IMR-90 (cell line): ENCODE data around the gene WFDC6. TPM values are rescaled to one million over a fixed set of nuclear protein-coding genes. Genes with fewer than 3 reads are reported as not detected.

ENCODE experiments used
- ATAC-seq: fragments of 200-7000 bp; cut with Tn5 transposase; 2 replicates; pipeline ENCODE4 v1.9.1; 2020; ENCODE audit warnings: low read depth, mild to moderate bottlenecking, moderate library complexity
- BruUV-seq: library from RNA; stranded (reverse); fragments of 400-500 nt; replicated peaks from 2 replicates; lab custom pipeline; 2021; lab: Mats Ljungman, UMichigan
- CTCF ChIA-PET: fragments of 300-600 bp; formaldehyde crosslinking; extraction: SDS; loops from one replicate; lab custom pipeline; 2021; ENCODE audit warnings: antibody characterized with exemption; lab: Yijun Ruan, JAX
- POLR2A ChIA-PET: fragments of 300-600 bp; sonication (Branson Sonifier 250); formaldehyde crosslinking; loops from one replicate; lab custom pipeline; 2022; ENCODE audit warnings: antibody characterized with exemption; ENCODE audit not compliant: unreplicated experiment; lab: Charles Lee
- DNase-seq: peaks from one replicate; pipeline ENCODE4 v3.0.0; 2013
- H2AFZ ChIP-seq: replicated peaks from 2 replicates; pipeline ENCODE3; 2013; ENCODE audit warnings: low read length, mild to moderate bottlenecking; ENCODE audit not compliant: poor library complexity
- H2AK5ac ChIP-seq: 2 replicates; pipeline ENCODE4 v1.6.1; 2013; ENCODE audit warnings: low read depth, low read length, inconsistent platforms
- H2AK9ac ChIP-seq: replicated peaks from 2 replicates; pipeline ENCODE3; 2013; ENCODE audit warnings: mild to moderate bottlenecking, low read depth, low read length, moderate library complexity; ENCODE audit not compliant: poor library complexity
- H2BK120ac ChIP-seq: 2 replicates; pipeline ENCODE4 v1.6.1; 2013; ENCODE audit warnings: low read depth, low read length, inconsistent platforms
- H2BK15ac ChIP-seq: 3 replicates; pipeline ENCODE4 v1.6.1; 2013; ENCODE audit warnings: low read depth, low read length, inconsistent platforms
- H2BK20ac ChIP-seq: 2 replicates; pipeline ENCODE4 v1.6.1; 2013; ENCODE audit warnings: low read depth, mild to moderate bottlenecking, inconsistent platforms, low read length, moderate library complexity
- H2BK5ac ChIP-seq: 2 replicates; pipeline ENCODE4 v1.6.1; 2013; ENCODE audit warnings: mild to moderate bottlenecking, low read depth, low read length, inconsistent platforms; ENCODE audit not compliant: poor library complexity, severe bottlenecking
- H3K14ac ChIP-seq: replicated peaks from 2 replicates; pipeline ENCODE4 v1.6.1; 2013; ENCODE audit warnings: low read depth, low read length, inconsistent platforms
- H3K18ac ChIP-seq: 2 replicates; pipeline ENCODE4 v1.6.1; 2013; ENCODE audit warnings: low read depth, low read length, control low read depth
- H3K23ac ChIP-seq: 2 replicates; pipeline ENCODE4 v1.6.1; 2013; ENCODE audit warnings: low read depth, low read length, inconsistent platforms
- H3K27ac ChIP-seq: 2 replicates; pipeline ENCODE4 v1.5.1; 2013; ENCODE audit warnings: mild to moderate bottlenecking, control low read depth, low read length; ENCODE audit not compliant: insufficient read depth
- H3K27me3 ChIP-seq: 2 replicates; pipeline ENCODE4 v1.6.1; 2013; ENCODE audit warnings: low read length; ENCODE audit not compliant: control insufficient read depth, insufficient read depth
- H3K36me3 ChIP-seq: 2 replicates; pipeline ENCODE4 v1.6.1; 2013; ENCODE audit warnings: low read length, mixed read lengths; ENCODE audit not compliant: control insufficient read depth, insufficient read depth
- H3K4ac ChIP-seq: 2 replicates; pipeline ENCODE4 v1.6.1; 2013; ENCODE audit warnings: low read depth, low read length, inconsistent platforms
- H3K4me1 ChIP-seq: 2 replicates; pipeline ENCODE4 v1.6.1; 2013; ENCODE audit warnings: low read length, mixed read lengths; ENCODE audit not compliant: control insufficient read depth, insufficient read depth
- H3K4me2 ChIP-seq: 2 replicates; pipeline ENCODE4 v1.6.1; 2013; ENCODE audit warnings: low read depth, mild to moderate bottlenecking, control low read depth, low read length, moderate library complexity
- H3K4me3 ChIP-seq: 2 replicates; pipeline ENCODE4 v1.5.1; 2013; ENCODE audit warnings: low read depth, mild to moderate bottlenecking, control low read depth, low read length, moderate library complexity; ENCODE audit not compliant: insufficient read depth
- H3K56ac ChIP-seq: 2 replicates; pipeline ENCODE4 v1.6.1; 2013; ENCODE audit warnings: low read length, inconsistent platforms; ENCODE audit not compliant: insufficient read depth; ENCODE audit errors: extremely low read depth
- H3K79me1 ChIP-seq, 2 experiments: 2 replicates each; pipeline ENCODE4 v1.6.1; 2013; ENCODE audit warnings: low read length in 2 of 2, inconsistent platforms in 1 of 2, low read depth in 1 of 2
- H3K9ac ChIP-seq: 2 replicates; pipeline ENCODE4 v1.6.1; 2013; ENCODE audit warnings: low read depth, low read length, control low read depth
- H3K9me1 ChIP-seq: 2 replicates; pipeline ENCODE4 v1.6.1; 2013; ENCODE audit warnings: low read length, inconsistent platforms; ENCODE audit not compliant: insufficient read depth
- H3K9me3 ChIP-seq: 2 replicates; pipeline ENCODE4 v1.6.1; 2013; ENCODE audit warnings: low read length; ENCODE audit not compliant: control insufficient read depth, insufficient read depth
- H4K20me1 ChIP-seq: 2 replicates; pipeline ENCODE4 v1.6.1; 2013; ENCODE audit warnings: low read length, inconsistent platforms; ENCODE audit not compliant: insufficient read depth
- H4K5ac ChIP-seq: 2 replicates; pipeline ENCODE4 v1.6.1; 2013; ENCODE audit warnings: mild to moderate bottlenecking, low read depth, low read length, control low read depth
- H4K8ac ChIP-seq, 2 experiments: 2 replicates each; pipeline ENCODE4 v1.6.1; 2013; ENCODE audit warnings: low read depth in 2 of 2, low read length in 2 of 2, control low read depth in 1 of 2, inconsistent platforms in 1 of 2
- H4K91ac ChIP-seq: 2 replicates; pipeline ENCODE4 v1.6.1; 2013; ENCODE audit warnings: low read depth, low read length, inconsistent platforms; ENCODE audit not compliant: insufficient read depth
- BHLHE40 ChIP-seq: fragments of 150-350 bp; IDR thresholded peaks from 2 replicates; pipeline ENCODE4 v1.6.1; 2016; ENCODE audit warnings: mild to moderate bottlenecking, low read depth, low read length
- CEBPB ChIP-seq: IDR thresholded peaks from 2 replicates; pipeline ENCODE4 v1.6.1; 2012; ENCODE audit warnings: low read depth, low read length, improper control_type of control experiment
- CHD1 ChIP-seq: IDR thresholded peaks from 2 replicates; pipeline ENCODE4 v1.6.1; 2012; ENCODE audit warnings: low read depth, low read length, improper control_type of control experiment
- CTCF ChIP-seq: conservative IDR thresholded peaks from 2 replicates; pipeline ENCODE4 v1.5.1; 2012; ENCODE audit warnings: mild to moderate bottlenecking, low read depth, low read length, improper control_type of control experiment
- MAFK ChIP-seq: IDR thresholded peaks from 2 replicates; pipeline ENCODE4 v1.6.1; 2012; ENCODE audit warnings: low read depth, low read length, improper control_type of control experiment
- MAZ ChIP-seq: IDR thresholded peaks from 2 replicates; pipeline ENCODE4 v1.6.1; 2012; ENCODE audit warnings: low read depth, mild to moderate bottlenecking, low read length, improper control_type of control experiment, moderate library complexity, borderline replicate concordance
- MXI1 ChIP-seq: IDR thresholded peaks from 2 replicates; pipeline ENCODE4 v1.6.1; 2012; ENCODE audit warnings: low read depth, mild to moderate bottlenecking, low read length, moderate library complexity, borderline replicate concordance
- NFE2L2 ChIP-seq: fragments of 150-350 bp; IDR thresholded peaks from 2 replicates; pipeline ENCODE4 v1.6.1; 2016; ENCODE audit warnings: low read depth, mild to moderate bottlenecking, low read length
- POLR2A ChIP-seq: IDR thresholded peaks from 2 replicates; pipeline ENCODE4 v1.6.1; 2012; ENCODE audit warnings: mild to moderate bottlenecking, low read depth, low read length
- RFX5 ChIP-seq: IDR thresholded peaks from 2 replicates; pipeline ENCODE4 v1.8.0; 2012; ENCODE audit warnings: low read depth, mild to moderate bottlenecking, low read length, moderate library complexity
- WGBS, 2 experiments: methylation state at CpG; one replicate each; pipeline versions ENCODE4 v1.1.5 to v1.1.7; 2013; ENCODE audit warnings: missing lambda C conversion rate in 2 of 2; ENCODE audit not compliant: insufficient read length in 1 of 2; ENCODE audit errors: extremely low coverage in 2 of 2; 5-methylcytosine and 5-hydroxymethylcytosine counted together
- dilution Hi-C: fragments of 300-500 bp; cut with HindIII; formaldehyde crosslinking; loops from one replicate; pipeline ENCODE4 v1.14.3; 2018; ENCODE audit warnings: low sequenced_read_pairs; ENCODE audit not compliant: unreplicated experiment
- in situ Hi-C: fragments of 300-500 bp; cut with MboI; formaldehyde crosslinking; loops from 3 replicates; pipeline ENCODE4 v1.14.3; 2019; ENCODE audit warnings: low sequenced_read_pairs, inconsistent platforms, mixed read lengths
- intact Hi-C: fragments of 100-400 bp; cut with micrococcal nuclease; formaldehyde crosslinking; loops from 2 replicates; pipeline ENCODE4 v1.10.0; 2022
- polyA plus RNA-seq, 3 experiments: library from polyadenylated mRNA; depleted of rRNA; stranded (reverse); fragments of >200 nt; gene quantifications; 2 replicates each; pipeline ENCODE4 v1.2.3, GENCODE V29; 2012; ENCODE audit warnings: low replicate concordance in 1 of 3
- total RNA-seq: library from RNA; depleted of rRNA; stranded (reverse); fragments of >200 nt; gene quantifications from 2 replicates; pipeline ENCODE4 v1.2.3, GENCODE V29; 2012

Gene WFDC6
- total and polyA plus RNA-seq, 2 of the 4 experiments (the other 2 are of a cell fraction): not detected

GRCh38 chr20:45518282-45518681 lies 21.0 kb downstream of the WFDC6 start:
- Histone ChIP-seq H3K27me3 (no peaks in the 10 kb centered on the region), H3K27ac (no peak overlapping the region), H2AK5ac (no peak overlapping the region), H3K4ac (no peak overlapping the region), H3K36me3 (no peaks in the 10 kb centered on the region), H3K4me1 (no peaks in the 10 kb centered on the region), H3K23ac (no peak overlapping the region), H4K5ac (no peak overlapping the region), H2BK5ac (no peak overlapping the region), H3K9me3 (no peaks in the 10 kb centered on the region), H3K18ac (no peak overlapping the region), H3K9ac (no peak overlapping the region), H3K14ac (no peak overlapping the region), H3K4me2 (no peak overlapping the region), H3K9me1 (no peaks in the 10 kb centered on the region), H2BK20ac (no peak overlapping the region), H2AK9ac (no peak overlapping the region), H3K4me3 (no peak overlapping the region), H4K91ac (no peak overlapping the region), H2AFZ (no peak overlapping the region), H3K79me1 (no peaks in the 10 kb centered on the region), H4K8ac (no peak overlapping the region), H3K56ac (no peak overlapping the region), H2BK120ac (no peak overlapping the region), H4K20me1 (no peaks in the 10 kb centered on the region), H2BK15ac (no peak overlapping the region)
- POLR2A ChIA-PET: no interaction called here
- TF ChIP-seq CTCF (no peak), MAZ (no peak), RFX5 (no peak), MAFK (no peak), BHLHE40 (no peak), CEBPB (no peak), MXI1 (no peak), NFE2L2 (no peak), CHD1 (no peak), POLR2A (no peak)
- WGBS, 2 experiments: 40% methylated on average over 1 of the region's 2 CpGs; no CpG with 5 or more reads in 1 of the 2 experiments
- ATAC-seq (no peak), DNase-seq (no peak)
- intact Hi-C loops: no loop called here
- CTCF ChIA-PET: no interaction called here
- dilution Hi-C loops: no loop called here
- BruUV-seq: no TSS peak
- in situ Hi-C loops: no loop called here
